HG02759 (cell line): ENCODE measurements around the gene SERPINA7.
"Not testable (repeated sequence)": the region's sequence is repeated elsewhere in the genome, so short reads cannot be mapped to it uniquely, and the experiment has no call there.

ENCODE experiments used
- ATAC-seq: cut with Tn5 transposase; IDR thresholded peaks from one replicate; pipeline ENCODE4 v1.9.1; 2021; ENCODE audit warnings: mild to moderate bottlenecking, moderate library complexity; ENCODE audit not compliant: unreplicated experiment

The SERPINA7 gene

GRCh38 chrX:106038625-106039024 is at the start of gene SERPINA7:
Gene SERPINA7, minus strand, starts transcription at chrX:106038727. Its CDS starts 1,669 bp downstream, at chrX:106037058.
- no peak for ATAC-seq

GRCh38 chrX:106069048-106069447 is 30.5 kb upstream of the SERPINA7 start:
- ATAC-seq: no peak

GRCh38 chrX:106050054-106050453 is 11.5 kb upstream of the SERPINA7 start:
- ATAC-seq: no peak

DNA sequence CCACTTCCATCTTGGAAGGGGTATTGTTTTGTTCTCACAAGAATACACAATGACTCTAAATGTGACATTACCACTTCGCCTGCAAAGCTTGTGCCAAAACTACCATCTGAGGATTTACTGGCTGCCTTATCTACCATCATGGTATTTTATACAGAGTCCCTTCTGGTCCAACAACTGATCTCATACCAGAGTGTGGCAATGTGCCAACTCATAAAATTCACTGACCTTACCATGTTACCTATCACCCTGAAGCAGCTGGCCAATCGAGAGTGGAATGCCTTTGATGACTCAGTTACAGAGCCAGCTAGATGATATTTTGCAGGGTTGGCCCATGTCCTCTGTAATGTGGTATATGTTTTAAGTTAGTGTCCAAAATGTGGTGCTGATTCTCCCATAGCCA is 3.8 kb upstream of the SERPINA7 start:
- ATAC-seq: no peak

GRCh38 chrX:106040861-106041260 is 2.3 kb upstream of the SERPINA7 start:
- no peak for ATAC-seq

DNA sequence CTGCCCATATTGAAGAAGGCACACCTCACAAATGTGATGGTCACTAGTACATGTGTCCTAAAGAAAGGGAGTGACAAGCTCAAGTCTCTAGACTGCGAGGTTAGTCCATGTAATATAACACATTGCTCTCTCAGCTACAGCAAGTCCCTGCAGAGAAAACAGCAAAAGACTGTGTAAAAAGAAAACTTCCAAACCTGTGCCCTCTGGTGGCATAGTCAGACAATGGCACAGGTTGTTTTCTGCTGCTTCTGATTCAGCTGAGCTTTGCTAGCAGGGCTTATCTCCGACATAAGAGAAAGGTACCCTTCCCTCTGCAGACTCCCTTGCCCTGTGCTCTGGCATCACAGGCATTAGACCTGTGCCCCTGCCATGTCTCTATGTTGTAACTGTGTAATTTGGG is 1.4 kb upstream of the SERPINA7 start:
- no peak for ATAC-seq

- no peak for ATAC-seq
These were observed 573 bp downstream of the SERPINA7 start for GRCh38 chrX:106037835-106038473.

DNA sequence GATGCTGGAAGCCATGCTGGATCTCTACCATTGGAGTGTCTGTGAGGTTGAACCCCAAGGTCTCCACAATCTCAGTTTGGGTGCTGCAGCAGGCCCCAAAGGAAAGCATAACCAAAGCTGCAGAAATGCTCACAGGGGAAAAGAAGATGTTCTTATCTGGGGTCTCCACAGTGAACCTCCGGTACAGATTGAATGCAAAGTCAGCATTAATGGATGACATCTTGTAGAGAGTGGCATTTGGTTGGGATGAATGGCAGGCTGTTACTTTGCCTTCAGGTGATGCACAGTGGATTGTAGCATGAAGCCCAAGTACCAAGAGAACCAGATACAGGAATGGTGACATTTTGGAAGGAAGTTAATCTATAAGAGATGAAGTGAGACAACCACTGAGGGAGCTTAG is 1.8 kb downstream of the SERPINA7 start:
- no peak for ATAC-seq

GRCh38 chrX:106035064-106035463 is 3.5 kb downstream of the SERPINA7 start:
- ATAC-seq: no peak

DNA sequence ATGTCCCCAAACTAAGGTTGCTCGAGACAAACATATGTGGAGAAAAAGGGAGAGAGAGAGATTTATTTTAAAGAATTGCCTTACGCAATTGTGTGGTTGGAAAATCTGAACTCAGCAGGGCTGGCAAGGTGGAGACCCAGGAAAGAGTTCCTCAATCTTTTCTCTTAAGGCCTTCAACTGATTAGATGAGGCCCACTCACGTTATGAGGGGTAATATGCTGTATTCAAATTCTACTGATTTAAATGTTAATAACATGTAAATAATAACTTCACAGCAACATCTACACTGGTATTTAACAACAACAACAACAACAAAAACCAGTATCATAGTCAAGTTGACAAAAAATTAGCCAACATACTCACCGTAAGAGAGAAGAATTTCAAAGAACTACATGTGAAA is 14.6 kb downstream of the SERPINA7 start:
- ATAC-seq: no peak

DNA sequence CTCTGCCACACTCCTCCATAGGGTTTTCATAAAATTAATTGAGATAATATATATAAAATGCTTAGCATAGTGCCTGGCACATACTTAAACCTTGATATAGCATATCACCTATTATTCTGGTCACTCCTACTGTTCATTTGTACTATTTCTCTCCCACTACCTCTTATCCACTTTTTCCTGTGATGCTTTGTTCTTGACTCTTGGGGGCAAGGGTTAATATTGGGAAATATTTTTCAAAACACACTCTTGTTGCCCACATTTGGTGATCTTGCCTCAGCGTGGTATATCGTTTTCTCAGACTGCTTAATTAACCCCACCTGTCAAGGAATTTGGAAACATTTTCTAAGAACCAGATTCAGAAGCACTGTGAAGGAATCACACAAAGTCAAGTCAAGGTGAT is 16.3 kb downstream of the SERPINA7 start:
- ATAC-seq: no peak

DNA sequence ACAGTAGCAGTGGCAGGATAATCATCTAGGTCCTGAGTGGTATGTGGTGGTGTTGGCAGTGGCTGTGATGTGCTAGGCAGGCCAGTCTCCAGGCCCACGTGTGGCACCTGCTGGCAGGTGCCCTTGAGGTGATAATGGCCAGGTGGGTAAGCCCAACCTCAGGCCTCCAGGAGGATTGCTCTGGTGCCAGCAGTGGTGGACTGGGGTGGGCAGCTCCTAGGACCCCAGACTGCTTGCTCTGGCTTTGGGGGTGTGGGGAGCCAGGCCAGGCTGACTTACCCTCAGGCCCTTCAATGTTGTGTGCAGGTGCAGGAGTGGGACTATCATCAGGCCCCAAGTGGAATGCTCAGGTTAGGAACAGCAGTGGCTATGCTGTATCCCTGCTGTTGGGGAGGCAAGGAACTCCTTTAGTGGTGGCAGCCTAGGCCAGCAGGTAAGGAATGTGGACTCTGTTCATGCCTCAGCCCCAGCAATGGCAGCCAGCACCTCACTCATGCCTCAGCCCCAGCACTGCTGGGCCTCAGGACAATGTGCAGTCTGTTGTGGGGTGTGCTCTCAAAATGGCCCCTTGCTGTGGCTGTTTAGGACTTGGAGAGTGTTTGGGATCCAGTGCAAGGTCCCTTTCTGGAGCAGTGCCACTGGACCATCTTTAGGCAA is 24.3 kb downstream of the SERPINA7 start:
- ATAC-seq: no peak

- ATAC-seq: no peak
These were observed 29.4 kb downstream of the SERPINA7 start for GRCh38 chrX:106009145-106009544.

DNA sequence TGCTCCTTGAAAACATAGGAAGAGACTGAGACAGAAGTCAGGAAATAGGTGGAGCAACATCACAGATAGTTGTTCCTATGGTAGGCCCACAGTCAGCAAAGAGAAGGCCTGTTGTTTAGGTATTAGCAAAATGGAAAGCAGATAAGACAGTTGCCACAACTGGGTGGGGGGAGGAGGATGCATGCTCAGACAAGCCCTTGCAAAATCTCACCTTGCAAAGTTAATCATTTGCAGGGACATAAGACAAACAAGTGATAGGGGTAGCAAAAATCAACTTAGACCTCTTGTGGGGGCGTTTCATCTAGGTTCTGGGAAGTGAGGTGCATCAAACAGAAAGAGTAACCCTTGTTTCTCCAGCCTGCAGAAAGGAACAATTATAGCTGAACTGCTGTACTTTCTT is 30.7 kb downstream of the SERPINA7 start:
- ATAC-seq: no peak

- no peak for ATAC-seq
These were observed 32.8 kb downstream of the SERPINA7 start for GRCh38 chrX:106005684-106006083.

GRCh38 chrX:106000609-106001008 is 37.9 kb downstream of the SERPINA7 start:
- ATAC-seq: not testable (repeated sequence)

DNA sequence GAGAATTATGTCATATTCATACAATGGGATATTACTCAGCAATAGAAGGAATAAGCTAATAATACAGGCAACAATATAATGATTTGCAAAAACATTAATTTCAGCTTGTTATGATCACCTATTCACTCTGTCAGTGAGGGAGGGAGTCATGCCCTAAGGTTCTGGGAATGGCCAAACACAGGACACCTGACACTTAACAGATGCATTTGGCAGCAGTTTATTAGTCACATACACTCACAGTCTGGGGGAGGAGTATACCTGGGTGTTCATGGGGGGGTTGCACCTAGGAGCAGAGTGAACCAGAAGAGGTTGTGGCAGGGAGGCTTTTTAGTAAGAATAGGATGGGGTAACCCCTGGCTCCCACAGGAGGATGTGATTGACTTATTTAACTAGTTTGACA is 38.3 kb downstream of the SERPINA7 start:
- no peak for ATAC-seq

DNA sequence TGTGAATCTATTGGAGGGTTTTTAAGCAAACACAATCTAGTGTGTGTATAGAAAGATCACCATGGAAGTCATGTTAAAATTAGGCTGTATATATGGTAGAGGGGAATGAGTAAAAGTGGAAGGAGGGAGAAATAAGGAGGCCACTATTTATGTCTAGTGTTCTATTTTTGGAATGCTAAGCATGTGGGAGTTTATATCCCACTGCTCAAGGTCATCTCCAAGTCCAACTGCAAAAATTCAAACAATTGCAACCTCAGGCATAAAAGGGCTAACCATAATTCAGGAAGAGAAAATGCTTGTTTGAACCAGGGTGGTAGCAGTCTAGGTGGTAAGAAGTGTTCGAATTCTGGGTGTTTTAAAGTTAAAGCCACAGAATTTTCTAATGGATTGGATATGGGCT is 39.2 kb downstream of the SERPINA7 start:
- ATAC-seq: no peak

- ATAC-seq: not testable (repeated sequence)
These were observed 50.0 kb downstream of the SERPINA7 start for GRCh38 chrX:105988487-105988886.
